ENCODE measurements around the gene SERINC3. TPM values are rescaled to one million over a fixed set of nuclear protein-coding genes. Genes with fewer than 3 reads are reported as not detected.

SERINC3 gene
- total and polyA plus RNA-seq, 2 of the 13 experiments (the other 11 are each of a cell fraction or from before 2014, with no cell fraction given), result 82.0 to 226 TPM

GRCh38 chr20:44475694-44476560 lies 45.9 kb downstream of the SERINC3 start, which contains the start of gene TTPAL (continued):
- TF ChIP-seq ZSCAN21 (CRISPR knock-in tag; IDR thresholded peaks at IDR 0.05; ENCODE audit: borderline replicate concordance) (peak; percentile 98), CREM (IDR thresholded peaks at IDR 0.05) (peak; percentile 88), CREM (CRISPR knock-in tag; IDR thresholded peaks at IDR 0.05) (peak; percentile 65; the same call in 1 of the 2 replicates), ZGPAT (CRISPR knock-in tag; IDR thresholded peaks at IDR 0.05) (peak; percentile 99), KDM2A (CRISPR knock-in tag; IDR thresholded peaks at IDR 0.05; ENCODE audit: borderline replicate concordance, low read depth) (peak; percentile 99), JUNB (CRISPR knock-in tag; IDR thresholded peaks at IDR 0.05; ENCODE audit: borderline replicate concordance) (no peak), ZNF570 (CRISPR knock-in tag; IDR thresholded peaks at IDR 0.05; ENCODE audit: borderline replicate concordance) (peak; percentile 91; the same call in 1 of the 2 replicates), IKZF1 (IDR thresholded peaks at IDR 0.05) (no peak), MTF1 (CRISPR knock-in tag; IDR thresholded peaks at IDR 0.05) (no peak), DMAP1 (CRISPR knock-in tag; IDR thresholded peaks at IDR 0.05) (peak; percentile 90; the same call in 1 of the 2 replicates), ZNF770 (CRISPR knock-in tag; IDR thresholded peaks at IDR 0.05) (0 out of 2 replicates have a peak, but pooled peaks have one; percentile 47), ZNF138 (CRISPR knock-in tag; IDR thresholded peaks at IDR 0.05; ENCODE audit: low read depth) (peak; percentile 96), ZNF678 (CRISPR knock-in tag; IDR thresholded peaks at IDR 0.05) (peak; percentile 89), ZNF274 (CRISPR knock-in tag; IDR thresholded peaks at IDR 0.05) (peak; percentile 99), MATR3 (CRISPR knock-in tag; IDR thresholded peaks at IDR 0.05) (no peak), KDM6A (CRISPR knock-in tag; IDR thresholded peaks at IDR 0.05; ENCODE audit: low read depth) (0 out of 2 replicates have a peak, but pooled peaks have one; percentile 26), PHF8 (CRISPR knock-in tag; IDR thresholded peaks at IDR 0.05) (peak; percentile 100), POGZ (CRISPR knock-in tag; IDR thresholded peaks at IDR 0.05) (peak; percentile 97), MED1 (CRISPR knock-in tag; IDR thresholded peaks at IDR 0.05) (peak; percentile 73), ZNF230 (CRISPR knock-in tag; IDR thresholded peaks at IDR 0.05) (peak; percentile 99), ZSCAN25 (CRISPR knock-in tag; IDR thresholded peaks at IDR 0.05) (peak; percentile 91), ZNF549 (CRISPR knock-in tag; IDR thresholded peaks at IDR 0.05) (no peak), IRF9 (CRISPR knock-in tag; IDR thresholded peaks at IDR 0.05; ENCODE audit: borderline replicate concordance) (peak; percentile 100), ZNF205 (CRISPR knock-in tag; IDR thresholded peaks at IDR 0.05) (peak; percentile 96)
- TF ChIP-seq, protein P1, sequence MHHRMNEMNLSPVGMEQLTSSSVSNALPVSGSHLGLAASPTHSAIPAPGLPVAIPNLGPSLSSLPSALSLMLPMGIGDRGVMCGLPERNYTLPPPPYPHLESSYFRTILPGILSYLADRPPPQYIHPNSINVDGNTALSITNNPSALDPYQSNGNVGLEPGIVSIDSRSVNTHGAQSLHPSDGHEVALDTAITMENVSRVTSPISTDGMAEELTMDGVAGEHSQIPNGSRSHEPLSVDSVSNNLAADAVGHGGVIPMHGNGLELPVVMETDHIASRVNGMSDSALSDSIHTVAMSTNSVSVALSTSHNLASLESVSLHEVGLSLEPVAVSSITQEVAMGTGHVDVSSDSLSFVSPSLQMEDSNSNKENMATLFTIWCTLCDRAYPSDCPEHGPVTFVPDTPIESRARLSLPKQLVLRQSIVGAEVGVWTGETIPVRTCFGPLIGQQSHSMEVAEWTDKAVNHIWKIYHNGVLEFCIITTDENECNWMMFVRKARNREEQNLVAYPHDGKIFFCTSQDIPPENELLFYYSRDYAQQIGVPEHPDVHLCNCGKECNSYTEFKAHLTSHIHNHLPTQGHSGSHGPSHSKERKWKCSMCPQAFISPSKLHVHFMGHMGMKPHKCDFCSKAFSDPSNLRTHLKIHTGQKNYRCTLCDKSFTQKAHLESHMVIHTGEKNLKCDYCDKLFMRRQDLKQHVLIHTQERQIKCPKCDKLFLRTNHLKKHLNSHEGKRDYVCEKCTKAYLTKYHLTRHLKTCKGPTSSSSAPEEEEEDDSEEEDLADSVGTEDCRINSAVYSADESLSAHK (CRISPR knock-in tag; IDR thresholded peaks at IDR 0.05; ENCODE audit: borderline replicate concordance), result no peak; the same call in none of the 2 replicates
